ENCODE results near the gene IQCK. TPM values are rescaled to one million over a fixed set of nuclear protein-coding genes. Genes with fewer than 3 reads are reported as not detected.
"Not testable (repeated sequence)": the region's sequence is repeated elsewhere in the genome, so short reads cannot be mapped to it uniquely, and the experiment has no call there.

Gene IQCK
- total RNA-seq, 1 donor from 2014 or later: 0.71 TPM

- intact Hi-C loops (cut with micrococcal nuclease): not testable (repeated sequence)
Measured at GRCh38 chr16:19801824-19802223, 83.8 kb downstream of the IQCK start.

GRCh38 chr16:19802612-19803011 lies 84.5 kb downstream of the IQCK start:
- intact Hi-C loops (cut with micrococcal nuclease): no loop called here

GRCh38 chr16:19804538-19805323 lies 86.7 kb downstream of the IQCK start:
- intact Hi-C loops (cut with micrococcal nuclease): loop anchor here (5.0 kb wide), 1 partner anchor 87 kb away; the partner anchor contains the start of genes IQCK and KNOP1

- intact Hi-C loops (cut with micrococcal nuclease): loop anchor here (5.0 kb wide), 1 partner anchor 88 kb away; the partner anchor contains the start of genes IQCK and KNOP1
Measured at GRCh38 chr16:19805459-19806162, 87.5 kb downstream of the IQCK start.

- intact Hi-C loops (cut with micrococcal nuclease): loop anchor here (5.0 kb wide), 1 partner anchor 91 kb away; the partner anchor contains the start of genes IQCK and KNOP1
Measured at GRCh38 chr16:19808061-19808641, 90.1 kb downstream of the IQCK start.

DNA sequence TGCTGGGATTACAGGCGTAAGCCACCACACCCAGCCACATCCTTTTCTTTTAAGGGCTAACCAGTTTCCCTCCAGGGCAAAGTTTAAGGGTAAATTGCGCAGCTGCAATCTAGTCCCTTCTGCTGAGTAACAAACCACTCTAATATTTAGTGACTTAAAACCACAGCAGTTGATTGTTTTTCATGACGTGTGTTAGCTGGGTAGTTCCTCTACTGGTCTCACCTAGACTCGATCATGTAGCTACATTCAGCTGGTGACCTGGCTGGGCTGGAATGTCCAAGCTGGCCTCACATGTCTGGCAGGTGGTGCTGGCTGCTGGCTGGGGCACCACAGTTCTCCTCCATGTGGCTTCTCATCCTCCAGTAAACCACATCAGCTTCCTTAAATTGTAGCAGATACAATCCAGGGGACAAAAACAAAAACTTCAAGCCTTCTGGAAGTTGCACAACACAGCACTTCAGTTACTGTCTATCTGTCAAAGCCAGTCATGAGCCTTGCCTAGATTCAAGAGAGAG lies 91.1 kb downstream of the IQCK start:
- intact Hi-C loops (cut with micrococcal nuclease): loop anchor here (5.0 kb wide), 1 partner anchor 92 kb away; the partner anchor contains the start of genes IQCK and KNOP1

- intact Hi-C loops (cut with micrococcal nuclease): loop anchor here (5.0 kb wide), 1 partner anchor 92 kb away; the partner anchor contains the start of genes IQCK and KNOP1
Measured at GRCh38 chr16:19809693-19810092, 91.6 kb downstream of the IQCK start.

- intact Hi-C loops (cut with micrococcal nuclease): no loop called here
Measured at GRCh38 chr16:19810817-19811731, 93.0 kb downstream of the IQCK start.

GRCh38 chr16:19812986-19813385 lies 94.9 kb downstream of the IQCK start:
- intact Hi-C loops (cut with micrococcal nuclease): no loop called here

- intact Hi-C loops (cut with micrococcal nuclease): no loop called here
Measured at GRCh38 chr16:19815418-19815817, 97.3 kb downstream of the IQCK start.

- intact Hi-C loops (cut with micrococcal nuclease): no loop called here
Measured at GRCh38 chr16:19817122-19817521, 99.1 kb downstream of the IQCK start.

DNA sequence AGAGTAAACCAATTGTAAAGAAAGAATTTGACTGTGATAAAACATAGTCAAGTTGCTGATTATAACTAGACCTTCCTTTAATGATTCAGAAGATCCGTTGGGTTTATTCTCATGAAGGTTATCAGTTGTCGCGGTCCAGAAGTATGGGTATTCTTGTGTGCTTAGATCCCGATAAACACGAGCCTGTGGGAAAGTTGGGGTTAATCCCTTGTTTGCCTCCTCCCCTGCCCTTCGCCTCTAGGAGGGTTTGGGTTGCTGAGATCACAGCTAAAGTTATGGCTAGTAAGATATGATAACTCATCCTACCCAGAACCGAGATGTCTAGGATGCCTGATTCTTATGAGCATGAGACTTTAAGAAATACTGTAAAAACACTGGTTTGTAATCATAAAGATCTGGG lies 99.8 kb downstream of the IQCK start:
- intact Hi-C loops (cut with micrococcal nuclease): no loop called here

DNA sequence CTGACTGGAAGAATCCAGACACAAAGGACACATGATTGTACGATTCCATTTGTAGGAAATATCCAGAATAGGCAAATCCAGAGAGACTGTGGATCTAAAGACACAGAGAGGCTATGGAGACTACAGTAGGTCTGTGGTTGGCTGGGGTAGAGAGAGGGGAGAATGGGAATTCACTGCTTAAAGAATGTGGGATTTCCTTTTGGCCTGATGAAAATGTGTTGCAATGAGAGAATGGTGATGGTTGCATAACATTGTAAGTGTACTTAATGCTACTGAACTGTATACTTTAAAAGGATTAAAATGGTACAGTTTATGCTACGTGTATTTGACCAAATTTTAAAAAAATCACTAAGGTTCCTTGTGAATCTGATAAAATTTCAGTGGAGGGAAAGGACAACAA lies 104.5 kb downstream of the IQCK start:
- intact Hi-C loops (cut with micrococcal nuclease): no loop called here

- intact Hi-C loops (cut with micrococcal nuclease): no loop called here
Measured at GRCh38 chr16:19823322-19823721, 105.3 kb downstream of the IQCK start.

GRCh38 chr16:19824216-19824615 lies 106.1 kb downstream of the IQCK start:
- intact Hi-C loops (cut with micrococcal nuclease): no loop called here

DNA sequence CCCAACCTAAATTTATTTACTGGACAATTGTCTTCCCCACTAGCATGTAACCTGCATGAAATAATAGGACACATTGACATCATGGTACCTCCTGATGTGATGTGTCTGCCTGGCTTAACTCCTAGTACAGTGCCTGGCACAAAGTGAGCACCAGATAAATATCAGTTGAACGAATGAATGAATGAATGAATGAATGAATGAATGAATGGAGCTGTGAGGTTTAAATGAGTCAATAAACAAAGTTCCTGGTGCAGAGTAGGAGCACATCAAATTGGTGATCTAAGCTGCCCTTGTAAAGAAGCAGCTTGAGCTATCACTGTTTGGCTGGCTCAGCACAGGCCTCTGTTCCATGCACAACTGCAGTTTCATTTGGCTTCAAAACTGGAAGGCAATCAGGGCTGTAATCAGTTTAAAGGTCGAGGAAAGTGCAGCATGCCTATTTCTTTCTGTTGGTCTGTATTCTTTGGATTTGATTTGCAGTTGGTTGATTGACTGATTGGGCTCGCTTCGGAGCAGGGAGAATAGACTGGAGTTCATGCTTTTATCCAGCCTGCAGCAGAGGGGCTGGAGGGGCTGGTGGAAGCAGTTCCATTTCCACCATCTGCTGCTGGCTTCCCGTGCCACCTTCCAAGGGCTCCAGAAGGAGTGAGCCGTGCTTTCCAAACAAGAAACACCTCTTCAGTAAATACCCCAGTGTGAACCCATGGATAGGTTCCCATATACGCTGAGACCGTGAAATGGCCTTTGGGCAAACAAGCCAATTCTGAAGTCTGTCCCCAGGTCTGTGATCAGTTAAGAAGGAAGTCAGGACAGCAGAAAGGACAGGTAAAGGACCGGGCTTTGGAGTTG lies 112.0 kb downstream of the IQCK start:
- intact Hi-C loops (cut with micrococcal nuclease): no loop called here

- intact Hi-C loops (cut with micrococcal nuclease): no loop called here
Measured at GRCh38 chr16:19830902-19831560, 113.0 kb downstream of the IQCK start.

DNA sequence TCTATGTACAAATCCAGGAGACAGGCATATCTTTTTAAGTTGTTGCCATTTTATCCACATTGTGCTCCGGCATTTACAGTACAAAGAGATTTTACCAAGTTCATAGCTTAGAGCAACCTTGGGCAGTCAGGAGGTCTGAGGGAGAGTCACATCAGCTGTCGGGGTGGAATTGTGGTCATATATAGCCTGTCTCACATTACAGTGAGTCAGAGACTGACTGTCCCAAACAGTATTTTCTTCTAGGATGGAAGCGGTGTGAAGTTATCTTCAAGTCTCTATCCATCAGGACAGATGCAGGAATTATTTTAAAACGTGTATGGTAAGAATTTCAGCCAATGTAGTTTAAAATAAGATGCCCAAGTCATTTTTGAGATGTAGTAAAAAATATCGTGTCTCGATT lies 113.6 kb downstream of the IQCK start:
- intact Hi-C loops (cut with micrococcal nuclease): no loop called here

- intact Hi-C loops (cut with micrococcal nuclease): no loop called here
Measured at GRCh38 chr16:19833176-19833575, 115.1 kb downstream of the IQCK start.
